Activated gamma-delta T cell treated with Interleukin-2 at 50 U/mL for 16 hours (primary cell): ENCODE measurements around the gene TTYH3.
"Not testable (repeated sequence)": the region's sequence is repeated elsewhere in the genome, so short reads cannot be mapped to it uniquely, and the experiment has no call there.

Source experiments
- DNase-seq: peaks from one replicate; pipeline ENCODE4 v3.0.0-alpha.2; 2020

Gene TTYH3

GRCh38 chr7:2689951-2690705, 58.3 kb downstream of the TTYH3 start:
- no peak for DNase-seq

DNA sequence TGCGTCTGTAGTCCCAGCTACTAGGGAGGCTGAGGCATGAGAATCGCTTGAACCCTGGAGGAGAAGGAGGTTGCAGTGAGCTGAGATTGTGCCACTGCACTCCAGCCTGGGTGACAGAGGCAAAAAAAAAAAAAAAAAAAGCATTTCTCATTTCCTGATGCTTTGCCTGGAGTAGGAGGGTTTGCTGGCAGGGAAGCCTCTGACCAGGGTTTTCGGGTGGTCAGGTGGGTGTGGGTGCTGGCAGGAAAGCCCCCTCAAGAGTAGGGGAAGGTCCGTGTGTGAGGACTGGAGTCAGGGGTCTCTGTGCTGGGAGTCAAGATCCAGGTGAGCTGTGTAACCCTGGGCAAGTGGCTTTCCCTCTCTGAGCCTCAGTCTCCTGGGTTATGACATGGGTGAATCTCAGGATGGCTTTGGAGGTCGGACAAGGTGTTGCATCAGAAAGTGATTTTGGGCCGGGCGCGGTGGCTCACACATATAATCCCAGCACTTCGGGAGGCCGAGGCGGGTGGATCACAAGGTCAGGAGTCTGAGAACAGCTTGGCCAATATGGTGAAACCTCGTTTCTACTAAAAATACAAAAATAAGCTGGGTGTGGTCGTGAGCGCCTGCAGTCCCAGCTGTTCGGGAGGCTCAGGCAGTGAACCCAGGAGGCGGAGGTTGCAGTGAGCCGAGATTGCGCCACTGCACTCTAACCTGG, 59.4 kb downstream of the TTYH3 start:
- no peak for DNase-seq

- DNase-seq, result not testable (repeated sequence)
These were observed 60.2 kb downstream of the TTYH3 start for GRCh38 chr7:2691932-2692439.

DNA sequence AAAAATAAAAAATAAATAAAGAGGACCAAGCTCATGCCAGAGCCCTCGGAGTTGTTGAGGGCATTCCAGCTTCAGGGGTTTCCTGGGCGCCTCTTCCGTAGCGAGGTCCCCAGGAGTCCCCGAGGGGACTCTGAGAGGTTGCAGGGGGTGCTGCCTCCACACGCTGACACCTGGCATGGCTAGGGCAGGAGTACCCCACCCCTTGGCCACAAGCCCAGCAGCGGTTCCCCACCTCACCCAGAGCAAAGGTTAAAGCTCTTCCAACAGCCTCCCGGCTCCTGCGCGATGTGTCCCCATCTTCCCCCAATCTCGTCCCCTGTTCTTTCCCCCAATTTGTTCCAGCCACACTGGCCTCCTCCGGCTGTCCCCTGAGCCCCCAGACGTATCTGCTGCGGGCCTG, 60.8 kb downstream of the TTYH3 start:
- no peak for DNase-seq

DNA sequence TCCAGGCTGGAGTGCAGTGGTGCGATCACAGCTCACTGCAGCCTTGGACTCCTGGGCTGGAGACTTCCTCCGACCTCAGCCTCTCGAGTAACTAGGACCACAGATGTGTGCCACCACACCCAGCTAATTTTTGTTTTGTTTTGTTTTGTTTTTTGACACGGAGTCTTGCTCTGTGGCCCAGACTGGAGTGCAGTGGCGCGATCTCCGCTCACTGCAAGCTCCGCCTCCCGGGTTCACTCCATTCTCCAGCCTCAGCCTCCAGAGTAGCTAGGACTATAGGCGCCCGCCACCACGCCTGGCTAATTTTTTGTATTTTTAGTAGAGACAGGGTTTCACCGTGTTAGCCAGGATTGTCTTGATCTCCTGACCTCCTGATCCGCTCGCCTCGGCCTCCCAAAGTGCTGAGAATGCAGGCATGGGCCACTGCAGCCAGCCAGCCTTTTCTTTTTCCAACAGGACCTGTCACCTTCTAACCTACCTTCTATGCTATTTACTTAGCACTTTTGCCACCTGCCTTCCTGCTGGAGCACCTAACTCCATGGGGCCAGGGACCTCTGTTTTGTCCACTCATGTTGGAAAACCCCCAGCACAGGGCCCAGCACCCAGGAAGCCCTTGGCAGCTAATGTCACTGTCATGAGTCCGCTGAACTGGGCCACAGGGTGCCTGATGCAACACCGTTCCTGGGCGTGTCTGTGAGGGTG, 61.8 kb downstream of the TTYH3 start:
- not testable (repeated sequence) for DNase-seq

DNA sequence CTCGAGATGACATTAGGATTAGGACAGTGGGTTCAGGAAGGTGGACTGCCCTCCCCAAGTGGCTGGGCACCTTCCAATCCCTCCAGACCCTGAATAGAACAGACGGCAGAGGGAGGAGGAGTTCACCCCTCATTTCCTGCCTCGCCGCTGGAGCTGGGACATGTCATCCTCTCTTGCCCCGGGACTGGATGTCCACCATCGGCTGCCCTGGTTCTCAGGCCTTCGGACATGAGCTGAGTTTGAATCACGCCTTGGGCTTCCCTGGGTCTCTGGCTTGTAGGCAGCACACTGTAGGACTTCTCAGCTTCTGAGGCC, 62.3 kb downstream of the TTYH3 start:
- DNase-seq, result not testable (repeated sequence)

DNA sequence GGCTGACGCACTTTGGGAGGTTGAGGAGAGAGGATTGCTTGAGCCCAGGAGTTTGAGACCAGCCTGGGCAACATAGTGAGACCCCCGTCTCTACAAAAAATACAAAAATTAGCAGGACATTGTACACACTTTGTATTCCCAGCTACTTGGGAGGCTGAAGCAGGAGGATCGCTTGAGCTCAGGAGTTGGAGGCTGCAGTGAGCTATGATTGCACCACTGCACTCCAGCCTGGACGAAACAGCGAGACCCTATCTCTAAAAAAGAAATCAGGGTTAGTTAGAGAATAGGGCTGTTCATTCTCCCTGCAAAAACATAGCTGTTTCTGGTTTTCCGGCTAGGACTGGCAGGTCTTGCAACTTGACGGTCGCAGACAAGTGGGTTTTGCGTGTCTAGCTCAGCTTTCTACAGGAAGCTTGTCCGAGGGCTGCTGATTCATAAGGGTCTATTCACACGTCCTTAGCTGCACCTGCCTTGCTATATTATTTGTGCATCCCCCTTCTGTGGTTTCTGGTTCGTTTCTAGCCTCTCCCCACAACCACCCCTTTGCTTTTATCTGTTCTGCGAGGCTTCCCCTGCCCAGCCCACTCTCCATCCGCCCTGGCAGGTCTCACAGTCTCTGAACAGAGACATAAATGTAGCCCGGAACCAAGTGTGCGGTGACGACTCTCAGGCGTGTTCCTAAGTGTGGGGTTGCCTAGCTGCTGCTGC, 66.9 kb downstream of the TTYH3 start:
- DNase-seq, result peak; percentile 84

DNA sequence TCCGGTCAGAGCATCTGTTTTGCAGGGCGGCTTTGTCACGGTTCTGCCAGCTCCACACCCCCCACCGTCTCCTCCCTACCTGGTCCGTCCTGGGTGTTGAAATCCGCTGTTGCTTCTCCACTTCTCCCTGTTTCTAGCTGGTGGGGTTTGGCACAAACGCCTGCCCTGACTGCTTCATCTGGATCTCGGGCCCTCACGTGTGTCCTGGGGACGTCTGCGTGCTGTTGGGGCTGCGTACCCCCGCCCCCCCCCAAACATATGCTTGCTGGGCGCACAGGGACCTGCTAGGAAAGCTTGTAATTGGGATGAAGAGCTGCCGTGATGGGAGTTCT, 67.5 kb downstream of the TTYH3 start:
- DNase-seq, result no peak

DNA sequence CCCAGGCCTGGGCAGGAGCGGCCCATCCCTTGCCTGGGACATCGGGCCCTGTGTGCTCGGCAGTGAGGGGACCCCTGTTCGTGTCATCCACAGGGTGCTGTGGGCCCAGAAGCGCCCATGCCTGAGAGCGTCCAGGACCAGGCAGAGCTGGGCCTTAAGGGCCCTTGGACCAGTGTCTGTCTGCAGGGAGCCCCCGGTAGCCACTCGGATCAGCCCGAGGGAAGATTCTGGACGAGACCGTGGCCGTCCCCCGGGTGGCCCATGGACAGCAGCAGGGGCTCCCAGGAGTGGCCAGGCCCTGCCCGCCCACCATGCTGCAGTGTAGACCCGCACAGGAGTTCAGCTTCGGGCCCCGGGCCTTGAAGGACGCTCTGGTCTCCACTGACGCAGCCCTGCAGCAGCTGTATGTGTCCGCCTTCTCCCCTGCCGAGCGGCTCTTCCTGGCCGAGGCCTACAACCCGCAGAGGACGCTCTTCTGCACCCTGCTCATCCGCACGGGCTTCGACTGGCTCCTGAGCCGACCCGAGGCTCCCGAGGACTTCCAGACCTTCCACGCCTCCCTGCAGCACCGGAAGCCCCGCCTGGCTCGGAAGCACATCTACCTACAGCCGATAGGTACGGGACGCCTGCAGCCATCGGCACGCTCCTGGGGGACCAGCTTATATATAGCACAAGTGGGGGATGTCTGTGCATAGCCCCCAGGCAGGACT, 68.5 kb downstream of the TTYH3 start:
- DNase-seq, result no peak

- DNase-seq, result no peak
These were observed 69.6 kb downstream of the TTYH3 start for GRCh38 chr7:2701424-2701823.

DNA sequence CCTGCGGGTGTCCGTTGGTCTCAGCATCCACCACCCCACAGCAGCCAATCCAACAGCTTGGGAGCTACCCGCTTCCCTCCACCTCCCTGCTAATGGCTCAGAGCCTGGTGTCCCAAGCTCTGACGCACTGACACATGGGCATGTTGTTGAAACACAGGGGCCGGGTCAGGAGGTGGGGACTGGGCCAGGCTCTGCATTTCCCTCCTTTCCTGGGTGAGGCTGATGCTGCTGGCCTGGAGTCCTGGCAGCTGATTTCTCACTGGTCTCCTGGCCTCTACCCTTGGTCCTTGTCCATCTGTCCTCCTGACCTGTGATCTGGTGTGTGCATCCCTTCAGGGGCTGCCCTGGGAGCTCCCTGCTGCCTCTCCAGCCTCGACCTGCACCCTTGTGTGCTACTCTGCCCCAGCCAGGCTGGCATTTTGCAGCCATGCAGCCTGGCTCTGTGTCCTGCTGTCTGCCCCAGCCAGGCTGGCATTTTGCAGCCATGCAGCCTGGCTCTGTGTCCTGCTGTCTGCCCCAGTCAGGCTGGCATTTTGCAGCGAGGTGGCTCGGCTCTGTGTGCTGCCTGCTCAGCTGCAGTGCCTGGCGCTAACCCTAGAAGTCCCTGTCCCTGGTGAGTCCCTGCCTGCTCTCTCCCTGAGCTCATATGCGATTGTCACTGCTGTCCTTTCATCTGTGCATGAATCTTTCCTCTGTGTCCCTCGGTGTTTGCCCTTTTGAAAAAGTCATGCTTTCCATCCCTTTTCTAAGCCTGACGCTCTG, 70.2 kb downstream of the TTYH3 start:
- DNase-seq, result no peak

DNA sequence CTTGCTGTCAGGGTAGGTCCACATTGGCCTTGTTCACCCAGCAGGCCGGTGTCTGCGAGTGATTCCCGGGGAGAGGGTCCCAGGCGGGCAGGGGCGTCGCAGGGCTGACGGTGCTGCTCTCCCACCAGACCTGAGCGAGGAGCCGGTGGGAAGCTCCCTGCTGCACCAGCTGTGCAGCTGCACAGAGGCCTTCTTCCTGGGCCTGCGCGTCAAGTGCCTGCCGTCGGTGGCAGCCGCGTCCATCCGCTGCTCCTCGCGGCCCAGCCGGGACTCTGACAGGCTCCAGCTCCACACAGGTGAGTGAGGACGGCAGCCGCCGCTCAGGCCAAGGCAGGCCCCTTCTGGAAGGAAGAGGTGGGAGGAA, 70.8 kb downstream of the TTYH3 start:
- DNase-seq, result no peak

GRCh38 chr7:2705371-2706096, 73.7 kb downstream of the TTYH3 start:
- no peak for DNase-seq

GRCh38 chr7:2706685-2707126, 74.9 kb downstream of the TTYH3 start:
- no peak for DNase-seq

- no peak for DNase-seq
These were observed 75.7 kb downstream of the TTYH3 start for GRCh38 chr7:2707481-2707880.

DNA sequence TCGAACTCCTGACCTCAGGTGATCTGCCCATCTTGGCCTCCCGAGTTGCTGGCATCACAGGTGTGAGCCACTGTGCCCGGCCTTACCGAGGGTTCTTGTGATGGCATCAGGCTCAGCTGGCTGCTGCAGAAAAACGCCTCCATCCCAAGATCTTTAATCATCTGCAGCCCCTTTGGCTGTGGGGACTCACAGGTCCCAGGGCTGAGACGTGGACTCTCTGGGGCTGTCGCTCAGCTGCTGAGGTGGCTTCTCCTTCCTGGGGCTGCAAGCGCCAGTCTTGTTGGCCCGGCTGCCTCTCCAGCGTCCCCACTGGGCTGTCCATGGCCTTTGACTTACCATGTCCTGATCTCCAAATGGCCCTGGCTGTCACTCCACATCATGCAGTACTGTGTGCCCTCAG, 76.3 kb downstream of the TTYH3 start:
- no peak for DNase-seq

GRCh38 chr7:2708547-2709310, 76.9 kb downstream of the TTYH3 start:
- no peak for DNase-seq

DNA sequence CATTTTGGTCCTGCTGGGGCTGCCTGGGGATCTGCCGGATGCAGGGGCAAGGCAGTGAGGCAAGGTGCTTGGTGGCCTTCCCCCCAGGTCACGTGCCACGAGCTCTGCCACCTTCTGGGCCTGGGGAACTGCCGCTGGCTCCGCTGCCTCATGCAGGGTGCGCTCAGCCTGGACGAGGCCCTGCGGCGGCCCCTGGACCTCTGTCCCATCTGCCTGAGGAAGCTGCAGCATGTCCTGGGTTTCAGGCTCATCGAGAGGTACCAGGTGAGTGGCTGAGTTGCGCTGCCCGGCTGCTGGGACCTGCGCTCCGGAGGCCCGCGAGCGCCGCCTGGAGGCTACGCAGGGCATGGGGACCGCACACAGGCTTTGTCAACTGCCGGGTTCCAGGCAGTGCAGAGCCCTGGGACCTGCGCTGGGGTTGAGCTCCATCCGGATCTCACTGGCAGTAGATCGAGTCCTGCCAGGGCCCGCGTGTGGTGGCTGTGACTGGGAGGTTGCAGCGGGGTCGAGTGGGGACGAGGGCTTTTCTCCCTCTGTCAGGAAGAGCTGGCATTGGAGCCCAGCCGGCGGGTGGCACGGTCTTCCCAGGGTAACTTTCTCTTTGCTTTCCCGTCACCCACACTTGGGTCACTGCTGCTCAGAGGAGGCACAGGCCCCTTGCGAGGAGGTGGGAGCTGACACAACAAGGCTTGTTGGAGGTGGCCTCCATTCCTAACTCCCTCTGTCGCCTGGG, 77.9 kb downstream of the TTYH3 start:
- DNase-seq, result peak; percentile 78

DNA sequence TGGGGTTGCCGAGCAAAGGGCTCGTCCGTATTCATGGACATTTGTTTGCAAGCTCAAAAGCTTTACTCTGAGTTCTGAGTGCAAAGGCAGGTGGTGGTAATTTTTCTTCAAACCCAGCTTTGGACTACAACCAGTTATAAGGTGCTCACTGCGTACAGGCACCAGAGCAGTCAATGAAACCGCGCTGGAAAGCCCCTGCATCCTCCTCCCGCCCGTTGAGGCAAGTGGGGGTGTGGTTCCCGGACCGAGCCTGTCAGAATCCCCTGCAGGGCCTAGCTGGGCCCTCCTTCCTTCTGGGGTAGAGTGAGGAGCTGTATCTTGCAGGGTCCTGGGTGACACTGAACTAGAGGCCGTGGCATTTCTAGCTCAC, 78.5 kb downstream of the TTYH3 start:
- DNase-seq, result peak; percentile 40
